Right lobe of liver (tissue), 4 donors: ENCODE data around the gene MORC3.

Experiments
- POLR2A ChIP-seq: fragments of 450-650 bp; IDR thresholded peaks from one replicate; pipeline ENCODE4 v1.6.1; 2017; ENCODE audit warnings: antibody characterized with exemption, mild to moderate bottlenecking
- TF ChIP-seq, protein P1 (sequence below), 4 donors: fragments of 200-600 bp in 3 of 4; fragments of 450-650 bp in 1 of 4; IDR thresholded peaks; one replicate each; pipeline versions ENCODE4 v1.5.1 to v1.8.0; 2016 to 2022; ENCODE audit warnings: antibody characterized with exemption in 4 of 4, mild to moderate bottlenecking in 2 of 4
- donor health status: DM: no; HTN: no; CAD: no.
- donor health status: DM: no; HTN: no; CAD: no.
- donor health status: DM: no; HTN: yes; CAD: no.

DNA sequence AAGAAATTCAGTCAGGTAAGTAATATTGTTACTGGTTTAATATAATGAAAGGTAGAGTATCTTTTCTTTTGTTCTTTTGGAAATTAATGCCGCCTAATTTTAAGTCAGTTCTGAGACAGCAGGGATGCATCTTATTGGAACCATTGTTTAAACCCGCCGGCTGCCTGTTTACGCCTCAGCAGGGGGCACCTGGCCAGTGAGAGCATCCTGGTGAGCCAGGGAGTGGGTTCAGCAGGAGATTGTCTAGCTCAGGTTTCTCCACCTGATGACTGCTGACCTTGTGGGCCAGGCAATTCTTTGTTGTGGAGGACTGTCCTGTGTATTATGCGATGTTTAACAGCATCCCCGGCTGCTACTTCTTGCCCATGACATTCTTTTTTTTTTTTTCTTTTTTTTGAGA lies 95.4 kb downstream of the MORC3 start:
- TF ChIP-seq, protein P1, sequence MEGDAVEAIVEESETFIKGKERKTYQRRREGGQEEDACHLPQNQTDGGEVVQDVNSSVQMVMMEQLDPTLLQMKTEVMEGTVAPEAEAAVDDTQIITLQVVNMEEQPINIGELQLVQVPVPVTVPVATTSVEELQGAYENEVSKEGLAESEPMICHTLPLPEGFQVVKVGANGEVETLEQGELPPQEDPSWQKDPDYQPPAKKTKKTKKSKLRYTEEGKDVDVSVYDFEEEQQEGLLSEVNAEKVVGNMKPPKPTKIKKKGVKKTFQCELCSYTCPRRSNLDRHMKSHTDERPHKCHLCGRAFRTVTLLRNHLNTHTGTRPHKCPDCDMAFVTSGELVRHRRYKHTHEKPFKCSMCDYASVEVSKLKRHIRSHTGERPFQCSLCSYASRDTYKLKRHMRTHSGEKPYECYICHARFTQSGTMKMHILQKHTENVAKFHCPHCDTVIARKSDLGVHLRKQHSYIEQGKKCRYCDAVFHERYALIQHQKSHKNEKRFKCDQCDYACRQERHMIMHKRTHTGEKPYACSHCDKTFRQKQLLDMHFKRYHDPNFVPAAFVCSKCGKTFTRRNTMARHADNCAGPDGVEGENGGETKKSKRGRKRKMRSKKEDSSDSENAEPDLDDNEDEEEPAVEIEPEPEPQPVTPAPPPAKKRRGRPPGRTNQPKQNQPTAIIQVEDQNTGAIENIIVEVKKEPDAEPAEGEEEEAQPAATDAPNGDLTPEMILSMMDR (IDR thresholded peaks at IDR 0.05): no peak
- no peak for TF ChIP-seq POLR2A
